Breast epithelium (tissue), 3 donors: ENCODE measurements around the gene POLR1D.

Experiments used
- CTCF ChIP-seq, 3 donors: fragments of 450-650 bp; IDR thresholded peaks; one replicate each; pipeline ENCODE4 v1.5.1; 2016 to 2017; ENCODE audit warnings: antibody characterized with exemption in 3 of 3, mild to moderate bottlenecking in 3 of 3, moderate library complexity in 3 of 3
- POLR2A ChIP-seq: fragments of 450-650 bp; IDR thresholded peaks from one replicate; pipeline ENCODE4 v1.6.1; 2016; ENCODE audit warnings: antibody characterized with exemption, mild to moderate bottlenecking, moderate library complexity
- POLR2AphosphoS5 ChIP-seq, 3 donors: sonication (generic); formaldehyde crosslinking; IDR thresholded peaks; one replicate each; pipeline ENCODE4 v1.6.1; 2017; ENCODE audit warnings: antibody characterized with exemption in 3 of 3

- TF ChIP-seq CTCF (IDR thresholded peaks at IDR 0.05), result no peak
- peak; percentile 28 for TF ChIP-seq POLR2A
- peak; percentile 72 to 86 (median 79) for TF ChIP-seq POLR2AphosphoS5 (IDR thresholded peaks at IDR 0.05)
Observed at GRCh38 chr13:27621366-27622101, at the start of gene POLR1D.
